GM12874 (cell line): ENCODE results near the gene DIAPH1.

Source experiments
- TF ChIP-seq, protein P1 (sequence below): IDR thresholded peaks from 2 replicates; pipeline ENCODE4 v1.5.1; 2011; ENCODE audit warnings: low read depth, mild to moderate bottlenecking, control low read depth, low read length, moderate library complexity; ENCODE audit not compliant: insufficient read depth

The DIAPH1 gene

GRCh38 chr5:141597394-141597793, 21.4 kb downstream of the DIAPH1 start:
- TF ChIP-seq, protein P1, sequence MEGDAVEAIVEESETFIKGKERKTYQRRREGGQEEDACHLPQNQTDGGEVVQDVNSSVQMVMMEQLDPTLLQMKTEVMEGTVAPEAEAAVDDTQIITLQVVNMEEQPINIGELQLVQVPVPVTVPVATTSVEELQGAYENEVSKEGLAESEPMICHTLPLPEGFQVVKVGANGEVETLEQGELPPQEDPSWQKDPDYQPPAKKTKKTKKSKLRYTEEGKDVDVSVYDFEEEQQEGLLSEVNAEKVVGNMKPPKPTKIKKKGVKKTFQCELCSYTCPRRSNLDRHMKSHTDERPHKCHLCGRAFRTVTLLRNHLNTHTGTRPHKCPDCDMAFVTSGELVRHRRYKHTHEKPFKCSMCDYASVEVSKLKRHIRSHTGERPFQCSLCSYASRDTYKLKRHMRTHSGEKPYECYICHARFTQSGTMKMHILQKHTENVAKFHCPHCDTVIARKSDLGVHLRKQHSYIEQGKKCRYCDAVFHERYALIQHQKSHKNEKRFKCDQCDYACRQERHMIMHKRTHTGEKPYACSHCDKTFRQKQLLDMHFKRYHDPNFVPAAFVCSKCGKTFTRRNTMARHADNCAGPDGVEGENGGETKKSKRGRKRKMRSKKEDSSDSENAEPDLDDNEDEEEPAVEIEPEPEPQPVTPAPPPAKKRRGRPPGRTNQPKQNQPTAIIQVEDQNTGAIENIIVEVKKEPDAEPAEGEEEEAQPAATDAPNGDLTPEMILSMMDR, result no peak

DNA sequence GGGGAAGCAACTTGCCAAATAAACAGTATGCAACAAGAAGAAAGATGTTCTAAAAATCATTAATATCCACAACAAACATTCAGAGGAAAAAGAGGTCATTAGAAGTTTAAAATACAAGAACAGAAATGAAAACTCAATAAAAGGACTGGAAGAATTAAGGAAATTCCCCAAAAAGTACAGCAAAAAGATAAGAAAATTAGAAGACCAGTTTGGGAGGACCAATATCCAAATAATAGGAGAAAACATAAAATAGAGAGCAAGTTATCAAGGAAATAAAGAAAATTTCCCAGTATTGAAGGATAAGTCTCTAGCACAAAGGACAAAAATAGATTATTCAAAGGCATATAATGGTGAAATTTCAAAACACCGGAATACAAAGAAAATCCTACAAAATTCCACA, 21.9 kb downstream of the DIAPH1 start:
- TF ChIP-seq, protein P1, result no peak

DNA sequence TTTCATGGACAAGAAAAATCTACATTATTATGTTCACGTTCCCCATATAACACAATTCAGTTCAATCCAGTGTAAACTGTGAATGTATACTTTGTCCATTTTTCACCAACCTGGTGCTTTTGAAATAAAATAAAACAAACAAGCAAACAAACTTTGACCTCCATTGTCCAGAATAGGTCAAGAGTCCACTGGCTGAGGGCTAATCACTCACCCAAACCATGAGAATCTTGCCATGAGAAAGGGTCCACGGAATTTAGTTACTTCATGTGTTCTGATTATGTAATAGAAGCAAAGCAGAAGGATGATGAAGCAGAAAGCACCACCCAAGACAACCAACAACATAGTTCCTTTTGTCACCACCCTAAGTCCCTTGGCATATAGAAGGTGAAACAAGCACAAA, 28.7 kb downstream of the DIAPH1 start:
- TF ChIP-seq, protein P1, result no peak

DNA sequence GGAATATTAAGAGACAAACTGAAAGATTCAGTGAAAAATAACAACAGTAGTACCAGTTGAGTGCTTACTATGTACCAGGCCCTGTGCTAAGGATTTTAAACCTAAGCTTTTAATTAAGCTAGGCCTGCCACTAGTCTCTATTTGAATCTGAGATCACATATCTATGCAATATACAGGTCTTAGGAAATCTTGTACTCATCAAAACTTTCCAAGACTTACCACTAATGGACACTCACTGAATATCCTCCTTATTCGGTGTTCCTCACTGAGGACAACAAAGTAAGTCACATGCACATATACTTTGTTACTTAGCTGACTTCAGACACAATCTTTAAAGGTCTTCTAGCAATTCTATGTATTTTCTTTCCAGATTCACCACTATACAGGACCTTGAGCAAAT, 32.6 kb downstream of the DIAPH1 start:
- TF ChIP-seq, protein P1, result no peak

DNA sequence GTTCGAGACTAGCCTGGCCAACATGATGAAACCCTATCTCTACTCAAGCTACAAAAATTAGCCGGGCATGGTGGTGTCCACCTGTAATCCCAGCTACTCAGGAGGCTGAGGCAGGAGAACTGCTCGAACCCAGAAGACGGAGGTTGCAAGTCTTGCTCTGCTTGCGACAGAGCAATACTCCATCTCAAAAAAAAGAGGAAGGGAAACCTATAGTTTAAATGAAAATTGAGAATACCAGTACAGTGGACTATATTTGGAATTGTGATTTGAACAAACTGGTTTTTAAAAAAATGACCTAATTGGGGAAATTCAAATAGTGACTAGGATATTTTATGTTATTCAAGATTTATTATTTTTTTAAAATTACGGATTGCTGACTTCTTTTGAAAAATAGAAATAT, 33.2 kb downstream of the DIAPH1 start:
- TF ChIP-seq, protein P1, result no peak

- TF ChIP-seq, protein P1, result no peak
These were observed 44.7 kb downstream of the DIAPH1 start for GRCh38 chr5:141574122-141574510.

GRCh38 chr5:141573489-141574121, 45.2 kb downstream of the DIAPH1 start:
- TF ChIP-seq, protein P1, result no peak
